Dendritic cell treated with granulocyte-macrophage colony-stimulating factor and Interleukin-4, amounts not matched to agents 40 ng/mL and 50 ng/mL, for 4 days (primary cell): ENCODE data around the gene THAP10.
"Not testable (repeated sequence)": the region's sequence is repeated elsewhere in the genome, so short reads cannot be mapped to it uniquely, and the experiment has no call there.

Source experiments
- H3K27ac Mint-ChIP-seq: one replicate; pipeline ENCODE4 v1.8.0; 2022; ENCODE audit warnings: mild to moderate bottlenecking, mixed read lengths
- H3K27me3 Mint-ChIP-seq: one replicate; pipeline ENCODE4 v1.8.0; 2022; ENCODE audit warnings: mild to moderate bottlenecking, mixed read lengths
- H3K36me3 Mint-ChIP-seq: one replicate; pipeline ENCODE4 v1.8.0; 2022; ENCODE audit warnings: low read depth, mixed read lengths
- H3K4me1 Mint-ChIP-seq: one replicate; pipeline ENCODE4 v1.8.0; 2022; ENCODE audit warnings: low read depth, mixed read lengths
- H3K4me3 Mint-ChIP-seq: one replicate; pipeline ENCODE4 v1.8.0; 2022; ENCODE audit warnings: mild to moderate bottlenecking, moderate library complexity, mixed read lengths
- H3K9me3 Mint-ChIP-seq: one replicate; pipeline ENCODE4 v1.8.0; 2022; ENCODE audit warnings: mixed read lengths
- intact Hi-C: fragments of 100-400 bp; cut with micrococcal nuclease; formaldehyde crosslinking; loops from one replicate; pipeline ENCODE4 v1.15.0; 2022

The THAP10 gene

DNA sequence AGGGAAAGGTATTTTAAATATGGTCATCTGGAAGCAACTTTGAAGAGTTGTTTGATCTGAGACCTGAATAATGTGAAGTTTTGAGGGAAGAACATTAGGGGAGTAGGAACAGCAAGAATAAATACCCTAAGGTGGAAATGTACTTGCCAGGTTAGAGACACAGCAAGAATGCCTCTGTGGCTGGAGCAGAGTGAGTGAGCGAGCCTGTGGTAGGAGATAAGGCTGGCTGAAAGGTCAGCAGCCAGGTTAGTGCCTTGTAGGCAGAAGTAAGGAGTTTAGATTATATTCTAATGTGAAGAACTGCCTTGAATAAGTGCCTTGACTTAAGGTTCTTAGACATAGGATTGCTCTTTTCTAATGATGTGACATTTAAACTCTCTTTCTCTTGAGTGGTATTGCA is 18.7 kb upstream of the THAP10 start:
- H3K4me1 Mint-ChIP-seq = no peaks in the 10 kb centered on the region

GRCh38 chr15:70907784-70908471 is 15.7 kb upstream of the THAP10 start:
- H3K27ac Mint-ChIP-seq = no peak overlapping the region
- no peak overlapping the region for H3K4me3 Mint-ChIP-seq
- intact Hi-C loops = no loop called here
- peaks cover 24% of the 10 kb centered on the region for H3K9me3 Mint-ChIP-seq
- no peaks in the 10 kb centered on the region for H3K36me3 Mint-ChIP-seq
- peaks cover 2% of the 10 kb centered on the region for H3K27me3 Mint-ChIP-seq
- no peaks in the 10 kb centered on the region for H3K4me1 Mint-ChIP-seq

More for the DNA sequence above, 18.7 kb upstream of the THAP10 start:
- Mint-ChIP-seq H3K36me3 (no peaks in the 10 kb centered on the region), H3K4me3 (no peak overlapping the region), H3K9me3 (peaks cover 24% of the 10 kb centered on the region), H3K27me3 (peaks cover 2% of the 10 kb centered on the region), H3K27ac (no peak overlapping the region)
- intact Hi-C loops = no loop called here

GRCh38 chr15:70906842-70907241 is 14.6 kb upstream of the THAP10 start:
- H3K27me3 Mint-ChIP-seq = peaks cover 2% of the 10 kb centered on the region
- no peaks in the 10 kb centered on the region for H3K36me3 Mint-ChIP-seq
- intact Hi-C loops = no loop called here
- H3K27ac Mint-ChIP-seq = no peak overlapping the region
- no peak overlapping the region for H3K4me3 Mint-ChIP-seq
- peaks cover 24% of the 10 kb centered on the region for H3K9me3 Mint-ChIP-seq
- H3K4me1 Mint-ChIP-seq = no peaks in the 10 kb centered on the region

GRCh38 chr15:70902107-70902506 is 9.9 kb upstream of the THAP10 start:
- Mint-ChIP-seq H3K27me3 (no peaks in the 10 kb centered on the region), H3K9me3 (peaks cover 8% of the 10 kb centered on the region), H3K36me3 (no peaks in the 10 kb centered on the region), H3K4me3 (no peak overlapping the region), H3K27ac (no peak overlapping the region), H3K4me1 (no peaks in the 10 kb centered on the region)
- intact Hi-C loops = no loop called here

DNA sequence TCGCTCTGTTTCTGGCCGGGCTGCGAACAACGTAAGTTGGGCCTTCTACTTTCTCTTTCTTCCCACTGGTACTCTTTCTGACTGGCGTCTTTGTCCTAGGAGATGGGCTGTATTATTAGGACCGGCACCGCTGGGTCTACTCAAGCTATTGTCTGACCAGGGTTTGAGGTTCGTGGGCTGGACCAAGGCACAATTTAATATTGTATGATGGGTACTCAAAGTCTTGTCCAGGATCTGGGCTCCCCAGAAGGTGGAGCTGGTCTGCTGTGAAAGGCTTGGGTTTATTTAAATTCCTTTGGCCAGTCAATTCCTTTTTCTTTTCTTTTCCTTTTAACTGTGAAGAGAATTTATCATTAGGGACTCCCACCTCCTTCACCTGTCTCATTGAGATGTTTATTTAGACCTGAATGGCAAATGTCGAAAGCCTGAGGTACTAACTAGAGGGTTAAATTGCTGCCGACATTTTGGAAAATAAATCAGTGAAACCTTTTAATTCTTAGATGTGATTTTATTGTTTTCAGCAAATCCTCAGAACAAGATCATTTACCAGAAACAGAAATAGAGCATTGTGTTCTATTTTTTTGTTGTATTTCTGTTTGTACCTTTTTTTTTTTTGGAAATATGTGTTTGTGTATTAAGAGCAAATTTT is 803 bp upstream of the THAP10 start:
- Mint-ChIP-seq H3K27me3 (peaks cover 9% of the 10 kb centered on the region), H3K4me3 (peak overlapping the region; percentile 89), H3K4me1 (peaks cover 16% of the 10 kb centered on the region), H3K9me3 (no peaks in the 10 kb centered on the region), H3K27ac (peak overlapping the region; percentile 81), H3K36me3 (peaks cover 8% of the 10 kb centered on the region)
- intact Hi-C loops = no loop called here

- intact Hi-C loops = no loop called here
- no peak overlapping the region for H3K27ac Mint-ChIP-seq
Measured at GRCh38 chr15:70882361-70882760, 9.9 kb downstream of the THAP10 start.

DNA sequence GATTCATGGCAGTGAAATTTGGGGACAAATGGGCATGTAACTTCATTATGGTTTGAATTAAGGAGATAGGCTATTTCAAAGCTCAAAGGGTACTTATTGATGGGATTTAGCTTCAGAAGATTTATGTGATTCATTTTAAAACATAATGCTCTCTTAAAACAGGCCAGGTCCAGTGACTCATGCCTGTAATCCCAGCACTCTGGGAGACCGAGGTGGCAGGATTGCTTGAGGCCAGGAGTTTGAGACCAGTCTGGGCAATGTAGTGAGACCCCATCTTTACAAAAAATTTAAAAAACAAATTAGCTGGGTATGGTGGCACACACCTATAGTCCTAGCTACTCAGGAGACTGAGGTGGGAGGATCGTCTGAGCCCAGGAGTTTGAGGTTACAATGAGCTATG is 11.5 kb downstream of the THAP10 start:
- Mint-ChIP-seq H3K36me3 (no peaks in the 10 kb centered on the region), H3K27me3 (no peaks in the 10 kb centered on the region), H3K4me3 (no peak overlapping the region), H3K4me1 (no peaks in the 10 kb centered on the region), H3K9me3 (no peaks in the 10 kb centered on the region), H3K27ac (no peak overlapping the region)
- intact Hi-C loops = no loop called here

More at GRCh38 chr15:70882361-70882760, 9.9 kb downstream of the THAP10 start:
- Mint-ChIP-seq H3K4me3 (no peak overlapping the region), H3K36me3 (no peaks in the 10 kb centered on the region), H3K27me3 (peaks cover 2% of the 10 kb centered on the region), H3K9me3 (no peaks in the 10 kb centered on the region), H3K4me1 (no peaks in the 10 kb centered on the region)

GRCh38 chr15:70879401-70879800 is 12.8 kb downstream of the THAP10 start:
- Mint-ChIP-seq H3K27ac (no peak overlapping the region), H3K27me3 (peaks cover 4% of the 10 kb centered on the region), H3K4me3 (no peak overlapping the region), H3K4me1 (no peaks in the 10 kb centered on the region), H3K36me3 (no peaks in the 10 kb centered on the region), H3K9me3 (no peaks in the 10 kb centered on the region)
- intact Hi-C loops = no loop called here

DNA sequence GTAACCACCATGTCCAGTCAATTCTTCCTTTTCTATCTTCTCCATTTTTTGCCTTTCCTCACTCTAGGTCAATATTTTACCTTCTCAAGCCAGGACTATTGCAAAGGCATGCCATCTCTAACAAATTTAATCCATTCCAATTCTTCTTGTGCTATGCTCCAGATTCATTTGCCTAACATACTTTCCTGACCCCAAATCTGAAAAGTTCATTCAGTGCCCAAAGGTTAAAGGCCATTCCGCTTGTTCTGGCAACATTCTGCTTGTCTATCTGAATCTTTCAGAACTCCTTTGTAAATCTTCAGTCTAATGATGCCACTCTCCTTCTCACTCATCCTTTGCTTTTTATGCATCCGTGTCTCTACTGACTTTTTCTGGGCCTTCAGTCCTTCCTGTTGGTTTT is 15.6 kb downstream of the THAP10 start:
- H3K27me3 Mint-ChIP-seq = peaks cover 9% of the 10 kb centered on the region
- H3K4me3 Mint-ChIP-seq = no peak overlapping the region
- H3K36me3 Mint-ChIP-seq = no peaks in the 10 kb centered on the region
- intact Hi-C loops = no loop called here
- no peaks in the 10 kb centered on the region for H3K4me1 Mint-ChIP-seq
- no peaks in the 10 kb centered on the region for H3K9me3 Mint-ChIP-seq
- no peak overlapping the region for H3K27ac Mint-ChIP-seq

DNA sequence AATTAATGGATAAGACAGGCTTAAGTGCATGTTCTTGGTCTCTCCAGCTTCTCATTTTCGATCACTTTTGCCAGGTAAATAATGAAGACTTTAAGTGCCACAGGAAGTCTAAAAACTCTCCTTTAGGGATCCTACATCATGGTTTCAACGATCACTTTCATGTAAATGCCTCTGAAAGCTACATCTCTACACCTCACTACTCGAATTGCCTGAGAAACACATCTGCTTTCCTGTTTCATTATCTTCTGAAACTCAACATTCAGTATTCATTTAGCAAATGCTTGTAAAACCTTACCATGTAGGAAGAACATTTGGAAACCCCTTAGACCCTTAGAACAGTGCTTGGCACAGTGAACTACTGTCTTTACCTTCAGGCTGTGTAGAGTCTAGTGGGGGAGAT is 16.2 kb downstream of the THAP10 start:
- H3K27ac Mint-ChIP-seq = no peak overlapping the region
- intact Hi-C loops = no loop called here
- H3K4me1 Mint-ChIP-seq = no peaks in the 10 kb centered on the region
- peaks cover 9% of the 10 kb centered on the region for H3K27me3 Mint-ChIP-seq
- H3K9me3 Mint-ChIP-seq = no peaks in the 10 kb centered on the region
- H3K36me3 Mint-ChIP-seq = no peaks in the 10 kb centered on the region
- no peak overlapping the region for H3K4me3 Mint-ChIP-seq

- no peak overlapping the region for H3K27ac Mint-ChIP-seq
- H3K4me3 Mint-ChIP-seq = no peak overlapping the region
- H3K4me1 Mint-ChIP-seq = no peaks in the 10 kb centered on the region
- H3K9me3 Mint-ChIP-seq = no peaks in the 10 kb centered on the region
- intact Hi-C loops = no loop called here
- H3K27me3 Mint-ChIP-seq = peaks cover 9% of the 10 kb centered on the region
- H3K36me3 Mint-ChIP-seq = no peaks in the 10 kb centered on the region
Measured at GRCh38 chr15:70875001-70875782, 17.0 kb downstream of the THAP10 start.

DNA sequence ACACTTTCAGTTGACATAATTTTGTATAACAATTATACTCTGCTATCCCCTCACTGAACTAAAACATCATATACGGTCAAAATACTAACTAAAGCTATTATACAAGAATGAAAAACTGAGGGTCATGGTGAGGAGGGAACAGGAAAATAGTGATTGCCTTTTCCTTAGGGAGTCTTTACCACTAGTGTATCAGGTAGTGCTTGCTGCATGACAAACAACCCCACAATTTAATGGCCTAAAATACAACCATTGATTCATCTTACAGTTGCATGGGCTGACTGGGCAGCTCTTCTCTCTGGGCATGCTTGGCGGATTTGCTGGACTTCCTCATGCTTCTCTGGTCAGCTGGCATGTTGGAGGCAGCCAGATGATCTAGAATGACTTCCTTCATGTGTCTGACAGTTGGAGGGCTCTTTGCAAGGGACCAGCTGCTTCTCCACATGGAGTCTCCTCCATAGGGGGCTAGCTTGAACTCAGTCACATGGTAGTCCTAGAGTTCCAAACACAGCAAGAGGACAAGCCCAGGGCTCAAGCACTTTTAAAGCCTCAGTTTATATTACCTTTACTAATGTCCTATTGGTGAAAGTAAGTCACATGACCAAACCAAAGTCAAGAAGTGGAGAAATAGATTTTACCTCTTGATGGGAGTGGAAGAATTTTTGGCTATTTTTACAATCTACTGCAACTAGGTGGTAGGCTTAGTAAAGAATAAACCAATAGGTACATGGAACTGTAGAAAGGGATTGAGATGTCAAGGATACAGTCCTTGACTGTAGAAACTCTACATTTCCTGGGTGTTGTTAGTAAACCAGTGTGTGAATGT is 18.8 kb downstream of the THAP10 start:
- intact Hi-C loops = no loop called here
- Mint-ChIP-seq H3K27me3 (peaks cover 9% of the 10 kb centered on the region), H3K27ac (no peak overlapping the region), H3K4me1 (no peaks in the 10 kb centered on the region), H3K9me3 (no peaks in the 10 kb centered on the region), H3K4me3 (no peak overlapping the region), H3K36me3 (no peaks in the 10 kb centered on the region)

- intact Hi-C loops, H3K4me3 Mint-ChIP-seq, H3K36me3 Mint-ChIP-seq, H3K9me3 Mint-ChIP-seq, H3K27ac Mint-ChIP-seq, H3K27me3 Mint-ChIP-seq, H3K4me1 Mint-ChIP-seq: not testable (repeated sequence)
Measured at GRCh38 chr15:70871490-70871889, 20.7 kb downstream of the THAP10 start.

- intact Hi-C loops = no loop called here
- no peaks in the 10 kb centered on the region for H3K36me3 Mint-ChIP-seq
- H3K4me1 Mint-ChIP-seq = no peaks in the 10 kb centered on the region
- peaks cover 8% of the 10 kb centered on the region for H3K27me3 Mint-ChIP-seq
- H3K4me3 Mint-ChIP-seq = no peak overlapping the region
- H3K27ac Mint-ChIP-seq = no peak overlapping the region
- H3K9me3 Mint-ChIP-seq = no peaks in the 10 kb centered on the region
Measured at GRCh38 chr15:70870051-70870450, 22.2 kb downstream of the THAP10 start.
